ENCODE measurements around the gene OTUD1.

- no peak for TF ChIP-seq TCF7L2 (IDR thresholded peaks at IDR 0.05; ENCODE audit: borderline replicate concordance, extremely low read depth, insufficient read depth, insufficient read length)
- TF ChIP-seq CTCF (IDR thresholded peaks at IDR 0.05 in 2 of 3, conservative IDR thresholded peaks at IDR 0.05 in 1 of 3; ENCODE audit: borderline replicate concordance in 1 of 3, insufficient read depth in 1 of 3, low read depth in 2 of 3, low read length in 2 of 3) = no peak
- TF ChIP-seq JUND (IDR thresholded peaks at IDR 0.05) = no peak
- no peak for TF ChIP-seq POLR2AphosphoS5 (IDR thresholded peaks at IDR 0.05; ENCODE audit: low read depth, low read length)
- TF ChIP-seq CEBPB (IDR thresholded peaks at IDR 0.05; ENCODE audit: low read depth) = no peak
- TF ChIP-seq ZNF274 (IDR thresholded peaks at IDR 0.05; ENCODE audit: low read depth, low read length) = no peak
- TF ChIP-seq POLR2A (IDR thresholded peaks at IDR 0.05; ENCODE audit: borderline replicate concordance, extremely low read depth, insufficient read depth, insufficient read length) = no peak
- TF ChIP-seq RAD21 (IDR thresholded peaks at IDR 0.05; ENCODE audit: low read depth) = no peak
- no peak for TF ChIP-seq EZH2 (IDR thresholded peaks at IDR 0.05)
- TF ChIP-seq SP1 (IDR thresholded peaks at IDR 0.05; ENCODE audit: low read depth) = no peak
Measured at GRCh38 chr10:23433701-23434100, 5.2 kb upstream of the OTUD1 start.
